Endodermal cell (in vitro differentiated cells): ENCODE measurements around the gene DYNC1H1. TPM values are rescaled to one million over a fixed set of nuclear protein-coding genes. Genes with fewer than 3 reads are reported as not detected.

Experiments used
- DNase-seq: peaks from one replicate; pipeline ENCODE4 v3.0.0-alpha.2; 2017
- H3K27ac ChIP-seq: 2 replicates; pipeline ENCODE4 v1.5.1; 2013; ENCODE audit warnings: mild to moderate bottlenecking, low read depth, low read length, moderate library complexity
- H3K27me3 ChIP-seq: 2 replicates; pipeline ENCODE4 v1.6.1; 2013; ENCODE audit warnings: mild to moderate bottlenecking, low read length, moderate library complexity; ENCODE audit not compliant: insufficient read depth, control insufficient read depth, poor library complexity, severe bottlenecking
- H3K36me3 ChIP-seq: 2 replicates; pipeline ENCODE4 v1.7.0; 2013; ENCODE audit warnings: mild to moderate bottlenecking, low read length, moderate library complexity; ENCODE audit not compliant: control insufficient read depth, insufficient read depth
- H3K4me1 ChIP-seq: one replicate; pipeline ENCODE4 v1.7.0; 2013; ENCODE audit warnings: low read length; ENCODE audit not compliant: control insufficient read depth, insufficient read depth
- H3K4me3 ChIP-seq: 2 replicates; pipeline ENCODE4 v1.5.1; 2013; ENCODE audit warnings: mild to moderate bottlenecking, low read length, moderate library complexity
- H3K9ac ChIP-seq: 2 replicates; pipeline ENCODE4 v1.6.1; 2013; ENCODE audit warnings: mild to moderate bottlenecking, low read length, moderate library complexity; ENCODE audit not compliant: poor library complexity, severe bottlenecking; ENCODE audit errors: extremely low read depth
- H3K9me3 ChIP-seq: 2 replicates; pipeline ENCODE4 v1.6.1; 2013; ENCODE audit warnings: mild to moderate bottlenecking, low read length, moderate library complexity; ENCODE audit not compliant: control insufficient read depth
- H3K27ac Mint-ChIP-seq: 2 replicates; pipeline ENCODE4 v1.8.0; 2020; ENCODE audit warnings: mixed read lengths
- H3K27me3 Mint-ChIP-seq: 2 replicates; pipeline ENCODE4 v1.8.0; 2021; ENCODE audit warnings: mild to moderate bottlenecking, mixed read lengths; ENCODE audit not compliant: insufficient read depth
- H3K36me3 Mint-ChIP-seq: 2 replicates; pipeline ENCODE4 v1.8.0; 2020; ENCODE audit warnings: low read depth, mixed read lengths
- H3K4me1 Mint-ChIP-seq: 2 replicates; pipeline ENCODE4 v1.8.0; 2020; ENCODE audit warnings: mixed read lengths
- H3K4me3 Mint-ChIP-seq: 2 replicates; pipeline ENCODE4 v1.8.0; 2020; ENCODE audit warnings: mild to moderate bottlenecking, moderate library complexity, mixed read lengths
- H3K9me3 Mint-ChIP-seq: 2 replicates; pipeline ENCODE4 v1.8.0; 2020; ENCODE audit warnings: mild to moderate bottlenecking, mixed read lengths
- CTCF ChIP-seq: fragments of 200-600 bp; sonication (generic); conservative IDR thresholded peaks from 2 replicates; pipeline ENCODE4 v1.5.0; 2021; ENCODE audit warnings: antibody characterized with exemption, mild to moderate bottlenecking
- WGBS, 2 experiments: methylation state at CpG; one replicate each; pipeline versions ENCODE4 v1.1.5 to v1.1.7; 2013; ENCODE audit warnings: missing lambda C conversion rate in 2 of 2, mixed read lengths in 1 of 2; ENCODE audit not compliant: insufficient coverage in 1 of 2, insufficient read length in 1 of 2; 5-methylcytosine and 5-hydroxymethylcytosine counted together
- total RNA-seq, 2 donors: library from RNA; stranded (reverse); fragmentation: NEBNext Ultra II Directional in 1 of 2; extraction: Animal tissue kit (Norgen Biotek cat#: 25700) in 1 of 2; gene quantifications; 2 replicates in 1 of 2; 3 replicates in 1 of 2; pipeline ENCODE4 v1.2.1, GENCODE V29; 2021

The DYNC1H1 gene
- total RNA-seq, 2 donors from 2014 or later, result 438 to 443 TPM

DNA sequence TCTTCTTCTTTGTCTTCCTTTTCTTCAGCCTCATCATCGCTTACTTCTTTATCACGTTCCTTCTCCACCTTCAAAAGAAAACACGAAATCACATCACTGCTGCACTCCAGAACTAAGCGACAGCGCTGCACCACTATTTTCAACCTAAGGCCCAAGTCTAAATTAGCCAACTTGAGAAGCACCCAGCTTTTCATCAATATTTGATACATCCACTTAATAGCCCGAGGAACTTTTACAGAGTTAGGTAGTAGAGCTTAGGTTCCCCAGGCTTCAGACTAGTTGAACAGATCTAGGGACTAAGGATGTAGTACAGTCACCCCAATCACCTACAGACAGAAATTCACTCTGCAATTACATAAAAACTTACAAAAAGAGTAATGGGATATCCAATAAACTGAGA is 120.6 kb downstream of the DYNC1H1 start:
- peaks cover 49% of the 10 kb centered on the region for H3K4me1 Mint-ChIP-seq
- H3K9me3 Mint-ChIP-seq, result no peaks in the 10 kb centered on the region
- no peaks in the 10 kb centered on the region for H3K27me3 Mint-ChIP-seq
- Histone ChIP-seq H3K4me3 (peak overlapping the region; percentile 96), H3K9ac (peak overlapping the region; percentile 97), H3K36me3 (peaks cover 59% of the 10 kb centered on the region), H3K9me3 (no peaks in the 10 kb centered on the region), H3K27ac (no peak overlapping the region), H3K4me1 (no peaks in the 10 kb centered on the region), H3K27me3 (no peaks in the 10 kb centered on the region)
- 67 to 94% methylated on average over 1 to 6 of the region's 6 CpGs for WGBS, 2 experiments
- no peak for TF ChIP-seq CTCF
- peaks cover 64% of the 10 kb centered on the region for H3K36me3 Mint-ChIP-seq
- DNase-seq, result no peak
- no peak overlapping the region for H3K27ac Mint-ChIP-seq
- H3K4me3 Mint-ChIP-seq, result peak overlapping the region; percentile 95

DNA sequence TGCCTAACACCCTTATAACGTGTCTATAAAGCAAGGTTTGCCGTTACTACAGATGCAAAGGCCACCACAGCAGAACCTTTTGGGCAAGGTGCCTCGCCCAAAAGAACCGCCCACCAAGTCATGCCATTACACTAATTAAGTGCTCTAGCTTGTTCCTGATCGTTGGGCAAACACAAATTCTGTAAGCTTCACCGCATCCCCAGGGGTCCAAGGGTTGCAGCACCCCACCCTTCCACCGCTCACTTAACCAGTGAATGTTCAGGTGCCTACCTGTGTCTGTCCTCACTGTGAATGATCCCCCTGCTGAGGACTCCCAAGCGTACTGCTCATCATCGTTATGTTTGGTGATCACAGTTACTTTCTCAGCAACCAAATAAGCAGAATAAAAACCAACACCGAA is 121.1 kb downstream of the DYNC1H1 start:
- Histone ChIP-seq H3K27ac (no peak overlapping the region), H3K4me1 (no peaks in the 10 kb centered on the region), H3K36me3 (peaks cover 54% of the 10 kb centered on the region), H3K9me3 (no peaks in the 10 kb centered on the region), H3K9ac (peak overlapping the region; percentile 97), H3K27me3 (no peaks in the 10 kb centered on the region), H3K4me3 (peak overlapping the region; percentile 96)
- H3K27ac Mint-ChIP-seq, result peak overlapping the region; percentile 95
- 56 to 64% methylated on average over 7 to 10 of the region's 10 CpGs for WGBS, 2 experiments
- peaks cover 58% of the 10 kb centered on the region for H3K36me3 Mint-ChIP-seq
- peaks cover 49% of the 10 kb centered on the region for H3K4me1 Mint-ChIP-seq
- no peak for TF ChIP-seq CTCF
- H3K4me3 Mint-ChIP-seq, result peak overlapping the region; percentile 95
- peaks cover 2% of the 10 kb centered on the region for H3K27me3 Mint-ChIP-seq
- no peaks in the 10 kb centered on the region for H3K9me3 Mint-ChIP-seq
- DNase-seq, result no peak

- Histone ChIP-seq H3K4me3 (peak overlapping the region; percentile 96), H3K4me1 (no peaks in the 10 kb centered on the region), H3K27ac (peak overlapping the region; percentile 99), H3K9me3 (no peaks in the 10 kb centered on the region), H3K9ac (peak overlapping the region; percentile 97), H3K27me3 (no peaks in the 10 kb centered on the region), H3K36me3 (peaks cover 47% of the 10 kb centered on the region)
- Mint-ChIP-seq H3K36me3 (peaks cover 52% of the 10 kb centered on the region), H3K9me3 (no peaks in the 10 kb centered on the region), H3K27ac (peak overlapping the region; percentile 95), H3K4me3 (peak overlapping the region; percentile 95), H3K27me3 (peaks cover 2% of the 10 kb centered on the region), H3K4me1 (peaks cover 49% of the 10 kb centered on the region)
- peak; percentile 60 for DNase-seq
- 4 to 5% methylated on average over 15 to 49 of the region's 49 CpGs for WGBS, 2 experiments
- TF ChIP-seq CTCF, result no peak
Measured at GRCh38 chr14:102085948-102086708, 121.8 kb downstream of the DYNC1H1 start.
